ENCODE data around the gene LHFPL2.

DNA sequence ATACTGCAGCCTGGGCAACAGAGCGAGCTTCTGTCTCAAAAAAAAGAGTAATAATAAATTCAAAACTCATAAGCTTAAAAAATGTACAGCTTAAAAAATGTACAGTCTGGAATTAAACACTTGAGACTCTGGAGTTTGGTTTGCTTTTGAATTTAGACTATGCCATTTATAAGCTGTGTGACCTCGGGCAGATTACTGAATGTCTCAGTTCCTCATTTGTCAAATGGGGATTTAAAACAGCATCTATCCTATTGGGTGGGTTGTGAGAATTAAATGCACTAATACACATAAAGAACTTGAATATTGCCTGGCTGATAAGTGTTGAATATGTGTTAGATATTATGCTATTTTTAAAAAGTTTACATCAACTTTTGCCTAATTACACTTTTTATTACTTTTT, 189.7 kb downstream of the LHFPL2 start:
- TF ChIP-seq, protein P1, sequence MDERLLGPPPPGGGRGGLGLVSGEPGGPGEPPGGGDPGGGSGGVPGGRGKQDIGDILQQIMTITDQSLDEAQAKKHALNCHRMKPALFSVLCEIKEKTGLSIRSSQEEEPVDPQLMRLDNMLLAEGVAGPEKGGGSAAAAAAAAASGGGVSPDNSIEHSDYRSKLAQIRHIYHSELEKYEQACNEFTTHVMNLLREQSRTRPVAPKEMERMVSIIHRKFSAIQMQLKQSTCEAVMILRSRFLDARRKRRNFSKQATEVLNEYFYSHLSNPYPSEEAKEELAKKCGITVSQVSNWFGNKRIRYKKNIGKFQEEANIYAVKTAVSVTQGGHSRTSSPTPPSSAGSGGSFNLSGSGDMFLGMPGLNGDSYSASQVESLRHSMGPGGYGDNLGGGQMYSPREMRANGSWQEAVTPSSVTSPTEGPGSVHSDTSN (CRISPR knock-in tag; IDR thresholded peaks at IDR 0.05; ENCODE audit: low read depth) = no peak
- TF ChIP-seq, protein P1 (tag; conservative IDR thresholded peaks at IDR 0.05; ENCODE audit: low read depth) = no peak
- TF ChIP-seq TCF7 (IDR thresholded peaks at IDR 0.05; ENCODE audit: borderline replicate concordance) = no peak
- TF ChIP-seq, protein P2, sequence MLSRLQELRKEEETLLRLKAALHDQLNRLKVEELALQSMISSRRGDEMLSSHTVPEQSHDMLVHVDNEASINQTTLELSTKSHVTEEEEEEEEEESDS (CRISPR knock-in tag; IDR thresholded peaks at IDR 0.05) = no peak
- TF ChIP-seq GTF2A2 (tag; IDR thresholded peaks at IDR 0.05) = no peak
- no peak for TF ChIP-seq JUNB (CRISPR knock-in tag; conservative IDR thresholded peaks at IDR 0.05)
- no peak for TF ChIP-seq SMARCC2 (IDR thresholded peaks at IDR 0.05; ENCODE audit: low read depth)
- TF ChIP-seq RCOR1 (IDR thresholded peaks at IDR 0.05; ENCODE audit: borderline replicate concordance in 1 of 2, low read depth in 2 of 2, low read length in 2 of 2) = no peak
- no peak for TF ChIP-seq SRSF9 (IDR thresholded peaks at IDR 0.05; ENCODE audit: borderline replicate concordance, low read depth, low read length)
- TF ChIP-seq, protein P3, sequence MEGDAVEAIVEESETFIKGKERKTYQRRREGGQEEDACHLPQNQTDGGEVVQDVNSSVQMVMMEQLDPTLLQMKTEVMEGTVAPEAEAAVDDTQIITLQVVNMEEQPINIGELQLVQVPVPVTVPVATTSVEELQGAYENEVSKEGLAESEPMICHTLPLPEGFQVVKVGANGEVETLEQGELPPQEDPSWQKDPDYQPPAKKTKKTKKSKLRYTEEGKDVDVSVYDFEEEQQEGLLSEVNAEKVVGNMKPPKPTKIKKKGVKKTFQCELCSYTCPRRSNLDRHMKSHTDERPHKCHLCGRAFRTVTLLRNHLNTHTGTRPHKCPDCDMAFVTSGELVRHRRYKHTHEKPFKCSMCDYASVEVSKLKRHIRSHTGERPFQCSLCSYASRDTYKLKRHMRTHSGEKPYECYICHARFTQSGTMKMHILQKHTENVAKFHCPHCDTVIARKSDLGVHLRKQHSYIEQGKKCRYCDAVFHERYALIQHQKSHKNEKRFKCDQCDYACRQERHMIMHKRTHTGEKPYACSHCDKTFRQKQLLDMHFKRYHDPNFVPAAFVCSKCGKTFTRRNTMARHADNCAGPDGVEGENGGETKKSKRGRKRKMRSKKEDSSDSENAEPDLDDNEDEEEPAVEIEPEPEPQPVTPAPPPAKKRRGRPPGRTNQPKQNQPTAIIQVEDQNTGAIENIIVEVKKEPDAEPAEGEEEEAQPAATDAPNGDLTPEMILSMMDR (IDR thresholded peaks at IDR 0.05 in 2 of 3, conservative IDR thresholded peaks at IDR 0.05 in 1 of 3; ENCODE audit: insufficient read depth in 2 of 3, low read depth in 1 of 3, low read length in 3 of 3) = no peak
- TF ChIP-seq, protein P4, sequence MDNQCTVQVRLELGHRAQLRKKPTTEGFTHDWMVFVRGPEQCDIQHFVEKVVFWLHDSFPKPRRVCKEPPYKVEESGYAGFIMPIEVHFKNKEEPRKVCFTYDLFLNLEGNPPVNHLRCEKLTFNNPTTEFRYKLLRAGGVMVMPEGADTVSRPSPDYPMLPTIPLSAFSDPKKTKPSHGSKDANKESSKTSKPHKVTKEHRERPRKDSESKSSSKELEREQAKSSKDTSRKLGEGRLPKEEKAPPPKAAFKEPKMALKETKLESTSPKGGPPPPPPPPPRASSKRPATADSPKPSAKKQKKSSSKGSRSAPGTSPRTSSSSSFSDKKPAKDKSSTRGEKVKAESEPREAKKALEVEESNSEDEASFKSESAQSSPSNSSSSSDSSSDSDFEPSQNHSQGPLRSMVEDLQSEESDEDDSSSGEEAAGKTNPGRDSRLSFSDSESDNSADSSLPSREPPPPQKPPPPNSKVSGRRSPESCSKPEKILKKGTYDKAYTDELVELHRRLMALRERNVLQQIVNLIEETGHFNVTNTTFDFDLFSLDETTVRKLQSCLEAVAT (IDR thresholded peaks at IDR 0.05) = no peak
- no peak for TF ChIP-seq GTF2F1 (IDR thresholded peaks at IDR 0.05; ENCODE audit: low read depth, low read length)
- TF ChIP-seq POLR2AphosphoS5 (IDR thresholded peaks at IDR 0.05; ENCODE audit: control insufficient read depth, insufficient read depth, low read depth, low read length) = no peak

Measured in K562 (cell line).